K562 (cell line): ENCODE results near the gene HRH4. TPM values are rescaled to one million over a fixed set of nuclear protein-coding genes. Genes with fewer than 3 reads are reported as not detected.

Experiments
- AFF1 ChIP-seq, 2 experiments: fragments of 450-650 bp; IDR thresholded peaks; 2 replicates each; pipeline ENCODE4 v1.6.1; 2018; ENCODE audit warnings: mild to moderate bottlenecking in 2 of 2, low read depth in 1 of 2; ENCODE audit not compliant: partially characterized antibody in 2 of 2
- MEF2D ChIP-seq: conservative IDR thresholded peaks from 2 replicates; pipeline ENCODE4 v1.6.1; 2016; ENCODE audit warnings: low read depth, missing genetic modification characterization, missing compliant biosample characterization
- TGIF2 ChIP-seq: sonication (generic); formaldehyde crosslinking; IDR thresholded peaks from 2 replicates; pipeline ENCODE4 v1.8.1; 2022; ENCODE audit warnings: mild to moderate bottlenecking, missing genetic modification reagents, moderate library complexity
- ZBTB12 ChIP-seq: fragments of 250-450 bp; sonication (Bioruptor Pico); IDR thresholded peaks from 2 replicates; pipeline ENCODE4 v1.4.0; 2020
- ZNF449 ChIP-seq: fragments of 250-450 bp; sonication (Bioruptor Pico); IDR thresholded peaks from 2 replicates; pipeline ENCODE4 v1.8.0; 2022; ENCODE audit warnings: moderate library complexity, mild to moderate bottlenecking, inconsistent platforms
- ZNF584 ChIP-seq: fragments of 200-800 bp; sonication (Bioruptor generic); IDR thresholded peaks from 2 replicates; pipeline ENCODE4 v1.6.1; 2016; ENCODE audit warnings: low read depth, mild to moderate bottlenecking, missing genetic modification characterization, missing compliant biosample characterization
- ZNF79 ChIP-seq: fragments of 250-450 bp; sonication (Bioruptor Pico); IDR thresholded peaks from 2 replicates; pipeline ENCODE4 v1.4.0; 2020; ENCODE audit warnings: low read depth, mild to moderate bottlenecking, moderate library complexity
- polyA plus RNA-seq, 8 experiments: library from polyadenylated mRNA; depleted of rRNA in 4 of 8; stranded (reverse) in 5 of 8; unstranded in 3 of 8; fragments of >200 nt; fragmentation: Nextera tagmentation in 2 of 8; fragmentation: Illumina TruSeq in 1 of 8; extraction: Ambion mirVana in 2 of 8; extraction: Trizol in 1 of 8; gene quantifications; 2 replicates each; pipeline versions ENCODE4 v1.2.1 to v1.2.3, GENCODE V29; 2011 to 2014; ENCODE audit warnings: inconsistent platforms in 1 of 8, missing spikeins in 1 of 8
- total RNA-seq, 7 experiments: library from RNA; depleted of rRNA in 6 of 7; stranded (reverse); fragments of >200 nt in 6 of 7; fragmentation: Illumina TruSeq in 2 of 7; extraction: Trizol in 2 of 7; gene quantifications; 2 replicates each; pipeline versions ENCODE4 v1.2.1 to v1.2.3, GENCODE V29; 2011 to 2021; ENCODE audit warnings: low replicate concordance in 1 of 7
- TF ChIP-seq, protein P1 (sequence below), 2 experiments: fragments of 150-350 bp in 1 of 2; IDR thresholded peaks; 2 replicates each; pipeline ENCODE4 v1.6.1; 2012 to 2016; ENCODE audit warnings: low read depth in 2 of 2, low read length in 2 of 2, mild to moderate bottlenecking in 1 of 2, moderate library complexity in 1 of 2

HRH4 gene
- total and polyA plus RNA-seq, 9 of the 15 experiments (the other 6 are each of a cell fraction or from before 2014, with no cell fraction given) = not detected

- TF ChIP-seq, protein P1, sequence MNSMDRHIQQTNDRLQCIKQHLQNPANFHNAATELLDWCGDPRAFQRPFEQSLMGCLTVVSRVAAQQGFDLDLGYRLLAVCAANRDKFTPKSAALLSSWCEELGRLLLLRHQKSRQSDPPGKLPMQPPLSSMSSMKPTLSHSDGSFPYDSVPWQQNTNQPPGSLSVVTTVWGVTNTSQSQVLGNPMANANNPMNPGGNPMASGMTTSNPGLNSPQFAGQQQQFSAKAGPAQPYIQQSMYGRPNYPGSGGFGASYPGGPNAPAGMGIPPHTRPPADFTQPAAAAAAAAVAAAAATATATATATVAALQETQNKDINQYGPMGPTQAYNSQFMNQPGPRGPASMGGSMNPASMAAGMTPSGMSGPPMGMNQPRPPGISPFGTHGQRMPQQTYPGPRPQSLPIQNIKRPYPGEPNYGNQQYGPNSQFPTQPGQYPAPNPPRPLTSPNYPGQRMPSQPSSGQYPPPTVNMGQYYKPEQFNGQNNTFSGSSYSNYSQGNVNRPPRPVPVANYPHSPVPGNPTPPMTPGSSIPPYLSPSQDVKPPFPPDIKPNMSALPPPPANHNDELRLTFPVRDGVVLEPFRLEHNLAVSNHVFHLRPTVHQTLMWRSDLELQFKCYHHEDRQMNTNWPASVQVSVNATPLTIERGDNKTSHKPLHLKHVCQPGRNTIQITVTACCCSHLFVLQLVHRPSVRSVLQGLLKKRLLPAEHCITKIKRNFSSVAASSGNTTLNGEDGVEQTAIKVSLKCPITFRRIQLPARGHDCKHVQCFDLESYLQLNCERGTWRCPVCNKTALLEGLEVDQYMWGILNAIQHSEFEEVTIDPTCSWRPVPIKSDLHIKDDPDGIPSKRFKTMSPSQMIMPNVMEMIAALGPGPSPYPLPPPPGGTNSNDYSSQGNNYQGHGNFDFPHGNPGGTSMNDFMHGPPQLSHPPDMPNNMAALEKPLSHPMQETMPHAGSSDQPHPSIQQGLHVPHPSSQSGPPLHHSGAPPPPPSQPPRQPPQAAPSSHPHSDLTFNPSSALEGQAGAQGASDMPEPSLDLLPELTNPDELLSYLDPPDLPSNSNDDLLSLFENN (IDR thresholded peaks at IDR 0.05; ENCODE audit: low read depth in 2 of 2, low read length in 2 of 2) = no peak
- peak; percentile 93 for TF ChIP-seq ZNF449 (CRISPR knock-in tag)
- peak; percentile 74 for TF ChIP-seq ZBTB12 (CRISPR knock-in tag)
- TF ChIP-seq TGIF2 (CRISPR knock-in tag) = peak; percentile 68; the same call in 1 of the 2 replicates
- TF ChIP-seq MEF2D = peak; percentile 55
- TF ChIP-seq ZNF79 (CRISPR knock-in tag) = peak; percentile 66; the same call in 1 of the 2 replicates
- TF ChIP-seq ZNF584 (CRISPR knock-in tag) = peak; percentile 86
- TF ChIP-seq AFF1 (IDR thresholded peaks at IDR 0.05; ENCODE audit: low read depth in 1 of 2, partially characterized antibody in 2 of 2) = no peak
Measured at GRCh38 chr18:24426398-24427294, 33.8 kb upstream of the HRH4 start, which contains the start of gene IMPACT (continued).
